Measurements from ENCODE around the gene UCK1.

GRCh38 chr9:131484560-131485185, 46.4 kb downstream of the UCK1 start:
- TF ChIP-seq, protein P1, sequence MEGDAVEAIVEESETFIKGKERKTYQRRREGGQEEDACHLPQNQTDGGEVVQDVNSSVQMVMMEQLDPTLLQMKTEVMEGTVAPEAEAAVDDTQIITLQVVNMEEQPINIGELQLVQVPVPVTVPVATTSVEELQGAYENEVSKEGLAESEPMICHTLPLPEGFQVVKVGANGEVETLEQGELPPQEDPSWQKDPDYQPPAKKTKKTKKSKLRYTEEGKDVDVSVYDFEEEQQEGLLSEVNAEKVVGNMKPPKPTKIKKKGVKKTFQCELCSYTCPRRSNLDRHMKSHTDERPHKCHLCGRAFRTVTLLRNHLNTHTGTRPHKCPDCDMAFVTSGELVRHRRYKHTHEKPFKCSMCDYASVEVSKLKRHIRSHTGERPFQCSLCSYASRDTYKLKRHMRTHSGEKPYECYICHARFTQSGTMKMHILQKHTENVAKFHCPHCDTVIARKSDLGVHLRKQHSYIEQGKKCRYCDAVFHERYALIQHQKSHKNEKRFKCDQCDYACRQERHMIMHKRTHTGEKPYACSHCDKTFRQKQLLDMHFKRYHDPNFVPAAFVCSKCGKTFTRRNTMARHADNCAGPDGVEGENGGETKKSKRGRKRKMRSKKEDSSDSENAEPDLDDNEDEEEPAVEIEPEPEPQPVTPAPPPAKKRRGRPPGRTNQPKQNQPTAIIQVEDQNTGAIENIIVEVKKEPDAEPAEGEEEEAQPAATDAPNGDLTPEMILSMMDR (IDR thresholded peaks at IDR 0.05): no peak
- no peak for TF ChIP-seq POLR2A (IDR thresholded peaks at IDR 0.05)

Data from lower leg skin (tissue), 3 donors.